ENCODE data around the gene EMILIN1.

GRCh38 chr2:27089111-27089954 is 10.9 kb downstream of the EMILIN1 start:
- TF ChIP-seq POLR2A (IDR thresholded peaks at IDR 0.05; ENCODE audit: low read depth, low read length) = no peak
- TF ChIP-seq TAF1 (IDR thresholded peaks at IDR 0.05; ENCODE audit: borderline replicate concordance, low read depth, low read length) = no peak
- TF ChIP-seq BMI1 (IDR thresholded peaks at IDR 0.05; ENCODE audit: borderline replicate concordance) = no peak
- TF ChIP-seq CTCF (IDR thresholded peaks at IDR 0.05 in 2 of 3, conservative IDR thresholded peaks at IDR 0.05 in 1 of 3; ENCODE audit: control insufficient read depth in 2 of 3, extremely low read depth in 1 of 3, insufficient read depth in 1 of 3, low read depth in 3 of 3, low read length in 3 of 3) = no peak
- no peak for TF ChIP-seq SREBF2 (IDR thresholded peaks at IDR 0.05; ENCODE audit: low read length)
- TF ChIP-seq IRF3 (IDR thresholded peaks at IDR 0.05) = no peak
- TF ChIP-seq, protein P1, sequence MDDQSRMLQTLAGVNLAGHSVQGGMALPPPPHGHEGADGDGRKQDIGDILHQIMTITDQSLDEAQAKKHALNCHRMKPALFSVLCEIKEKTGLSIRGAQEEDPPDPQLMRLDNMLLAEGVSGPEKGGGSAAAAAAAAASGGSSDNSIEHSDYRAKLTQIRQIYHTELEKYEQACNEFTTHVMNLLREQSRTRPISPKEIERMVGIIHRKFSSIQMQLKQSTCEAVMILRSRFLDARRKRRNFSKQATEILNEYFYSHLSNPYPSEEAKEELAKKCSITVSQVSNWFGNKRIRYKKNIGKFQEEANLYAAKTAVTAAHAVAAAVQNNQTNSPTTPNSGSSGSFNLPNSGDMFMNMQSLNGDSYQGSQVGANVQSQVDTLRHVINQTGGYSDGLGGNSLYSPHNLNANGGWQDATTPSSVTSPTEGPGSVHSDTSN (IDR thresholded peaks at IDR 0.05; ENCODE audit: insufficient replicate concordance, low read depth, low read length) = no peak
- no peak for TF ChIP-seq TARDBP (IDR thresholded peaks at IDR 0.05; ENCODE audit: borderline replicate concordance)
- no peak for TF ChIP-seq CHD2 (IDR thresholded peaks at IDR 0.05; ENCODE audit: borderline replicate concordance, low read depth, low read length)
- no peak for TF ChIP-seq POLR2AphosphoS5 (IDR thresholded peaks at IDR 0.05; ENCODE audit: low read length)

All from GM12878 (cell line).